Daoy (cell line): ENCODE data around the gene IL18BP. TPM values are rescaled to one million over a fixed set of nuclear protein-coding genes. Genes with fewer than 3 reads are reported as not detected.

Experiments
- DNase-seq: peaks from one replicate; pipeline ENCODE4 v3.0.0-alpha.2; 2015; ENCODE audit warnings: low read depth
- total RNA-seq: library from RNA; depleted of rRNA; stranded (reverse); fragments of >200 nt; shearing (Covaris generic); gene quantifications from 2 replicates; pipeline ENCODE4 v1.2.3, GENCODE V29; 2014

The IL18BP gene
- total RNA-seq, 1 experiment from 2014 or later: 3.4 TPM

DNA sequence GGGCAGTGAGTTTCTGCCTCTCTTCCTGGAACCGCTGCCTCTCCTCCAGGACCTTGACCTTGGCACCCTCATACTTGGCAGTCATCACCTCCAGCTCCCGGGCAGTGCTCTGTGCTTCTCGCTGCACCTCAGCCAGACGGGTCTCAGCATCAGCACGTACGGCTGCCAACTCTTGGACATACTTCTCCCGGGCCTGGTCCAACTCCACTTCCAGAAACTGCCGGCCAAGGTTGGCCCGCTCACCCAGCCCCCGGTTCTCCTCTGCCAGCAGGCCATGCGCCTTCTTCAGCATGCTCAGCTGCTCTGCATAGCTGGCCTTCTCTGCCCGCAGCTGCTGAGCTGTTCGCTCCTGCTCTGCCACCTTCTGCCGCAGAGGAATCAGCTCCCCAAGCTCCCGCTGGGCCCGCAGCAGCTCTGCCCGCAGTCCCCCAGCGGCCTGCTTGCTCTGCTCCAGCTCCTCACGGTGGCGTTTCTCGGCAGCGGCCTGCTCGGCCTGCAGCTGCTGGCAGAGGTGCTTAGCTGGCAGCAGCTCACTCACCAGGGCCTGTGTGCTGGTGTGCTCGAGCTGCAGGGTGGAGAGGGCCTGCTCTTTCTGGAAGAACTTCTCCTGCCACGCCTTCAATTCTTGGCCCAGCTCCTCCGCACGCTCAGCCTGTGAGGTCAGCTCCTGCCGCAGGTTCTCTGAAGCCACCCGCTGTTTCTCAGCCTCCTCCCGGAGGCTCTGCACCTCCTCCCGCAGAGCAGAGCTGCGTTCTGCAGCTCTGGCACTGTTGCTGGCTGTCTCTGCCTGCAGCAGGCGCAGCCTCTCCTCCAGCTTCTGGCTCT is 14.4 kb downstream of the IL18BP start:
- DNase-seq: peak; percentile 37

GRCh38 chr11:72013765-72014711 is 15.3 kb downstream of the IL18BP start:
- no peak for DNase-seq

- DNase-seq: no peak
Measured at GRCh38 chr11:72014761-72015320, 16.1 kb downstream of the IL18BP start.

- DNase-seq: no peak
Measured at GRCh38 chr11:72015511-72016061, 16.9 kb downstream of the IL18BP start.

DNA sequence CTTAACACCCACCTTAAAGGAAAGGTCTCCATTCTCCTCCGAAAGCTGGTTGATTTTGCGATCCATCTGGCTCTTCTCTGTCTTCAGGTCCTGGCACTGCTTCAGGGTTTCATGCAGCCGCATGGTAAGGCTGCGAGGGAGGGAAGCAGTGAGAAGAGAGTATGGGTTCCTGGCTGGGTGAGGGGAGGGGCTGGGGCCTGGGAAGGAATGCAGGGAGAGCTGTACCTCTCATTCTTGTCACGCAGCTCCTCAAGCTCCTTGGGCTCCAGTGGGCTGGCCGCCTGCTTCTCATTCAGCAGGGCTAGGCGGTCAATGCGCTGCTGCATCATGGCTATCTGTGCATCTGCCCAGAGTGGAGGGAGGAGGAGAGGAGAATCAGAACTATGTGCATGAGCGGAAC is 19.5 kb downstream of the IL18BP start:
- DNase-seq: no peak

DNA sequence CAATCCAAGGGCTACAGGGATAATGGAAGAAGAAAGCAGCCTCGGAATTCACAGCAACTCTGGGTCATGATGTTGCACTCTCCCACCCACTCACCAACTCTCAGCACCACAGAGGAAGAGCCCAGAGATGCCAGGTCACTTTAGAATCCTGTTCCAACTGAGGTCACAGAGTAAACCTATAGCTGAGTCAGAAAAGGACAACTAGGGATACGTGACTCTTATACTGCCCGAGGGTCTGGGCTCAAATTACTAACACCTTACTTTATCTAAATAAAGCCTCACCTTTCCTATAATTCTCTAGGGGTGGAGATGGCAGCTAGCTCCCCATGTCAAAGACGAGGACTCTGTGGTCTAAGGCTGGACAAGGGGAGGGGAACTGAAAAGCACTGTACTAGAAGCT is 24.6 kb downstream of the IL18BP start:
- DNase-seq: no peak

- DNase-seq: no peak
Measured at GRCh38 chr11:72024069-72024754, 25.5 kb downstream of the IL18BP start.

DNA sequence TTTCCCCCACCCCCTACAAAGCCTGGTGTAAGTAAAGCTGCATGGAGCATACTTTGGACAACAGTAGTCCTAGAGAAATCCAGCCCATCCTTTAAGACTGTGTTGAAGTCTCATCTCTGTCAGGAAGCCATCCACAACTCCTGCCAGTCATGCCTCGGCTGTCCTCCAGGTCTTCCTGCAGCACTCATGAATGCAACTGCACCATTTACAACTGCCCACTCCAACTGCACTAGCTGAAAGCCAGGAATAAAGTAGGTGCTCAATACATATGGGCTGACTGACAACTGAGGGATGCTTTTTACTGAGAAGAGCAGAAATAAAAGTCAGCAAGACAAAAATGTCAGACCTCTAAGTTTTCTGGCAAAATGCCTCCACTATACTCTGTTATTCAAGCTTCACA is 27.4 kb downstream of the IL18BP start:
- DNase-seq: no peak

- DNase-seq: no peak
Measured at GRCh38 chr11:72030472-72031045, 31.9 kb downstream of the IL18BP start.

DNA sequence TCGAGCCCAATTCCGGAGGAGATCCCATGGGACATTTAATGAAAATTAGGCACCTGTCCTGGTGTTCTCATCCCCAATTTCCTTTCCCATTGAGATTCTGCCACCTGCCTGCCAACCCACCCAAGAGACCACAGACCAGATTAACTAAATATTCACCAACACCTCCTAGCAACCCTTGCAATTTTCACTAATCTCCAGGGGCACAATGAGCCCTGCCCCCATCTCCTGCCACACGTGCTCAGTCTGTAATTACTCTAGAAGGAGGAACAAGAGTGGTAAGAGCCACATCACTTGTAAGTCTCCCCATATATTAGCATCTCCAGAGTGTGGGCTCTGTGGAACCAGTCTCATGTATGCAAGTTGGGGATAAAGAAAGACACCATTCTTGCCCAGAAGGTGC is 38.0 kb downstream of the IL18BP start:
- no peak for DNase-seq

- DNase-seq: no peak
Measured at GRCh38 chr11:72037554-72038311, 39.0 kb downstream of the IL18BP start.

GRCh38 chr11:72038491-72038890 is 39.8 kb downstream of the IL18BP start:
- no peak for DNase-seq

GRCh38 chr11:72039031-72039855 is 40.5 kb downstream of the IL18BP start:
- no peak for DNase-seq

- no peak for DNase-seq
Measured at GRCh38 chr11:72039856-72040401, 41.2 kb downstream of the IL18BP start.

DNA sequence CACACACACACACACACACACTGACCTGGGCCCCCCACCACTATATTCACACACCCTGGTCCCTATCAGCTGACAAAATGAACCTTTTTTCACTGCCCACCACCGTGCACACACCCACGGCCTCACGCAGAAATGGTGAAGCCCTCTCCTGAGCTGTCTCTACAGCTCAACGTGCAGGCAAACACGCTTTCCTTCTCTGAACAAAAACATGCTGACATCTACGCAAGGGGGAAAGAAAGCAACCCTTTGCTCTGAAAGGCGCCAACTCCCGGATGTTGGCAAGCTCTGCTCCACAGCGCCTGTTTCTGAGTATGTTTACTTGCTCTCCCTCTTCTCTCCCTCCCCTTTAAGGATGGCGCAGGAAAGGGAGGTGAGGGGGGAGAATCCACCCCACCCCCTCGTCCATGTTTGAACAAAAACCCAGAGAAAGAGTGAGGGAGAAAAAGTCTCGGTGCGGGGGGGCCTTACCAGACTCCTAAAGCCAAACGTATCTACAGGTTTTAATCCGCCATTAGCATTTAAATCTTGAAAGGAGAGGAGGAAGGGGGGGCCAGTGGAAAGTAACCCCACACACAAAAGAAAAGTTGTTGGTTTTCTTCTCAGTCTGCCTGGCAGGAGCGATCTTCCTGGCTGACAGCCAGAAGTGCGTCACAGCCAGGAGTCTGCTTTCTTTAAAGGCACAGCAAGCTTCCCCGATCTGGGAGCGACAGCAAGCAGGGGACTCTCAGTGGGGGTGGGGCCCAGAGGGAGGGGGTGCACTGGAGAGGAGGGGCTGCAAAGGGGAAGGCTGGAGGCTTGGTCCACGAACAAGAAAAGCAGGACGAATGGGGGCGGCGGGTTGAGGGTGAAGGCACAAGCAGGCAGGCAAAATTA is 42.0 kb downstream of the IL18BP start:
- peak; percentile 87 for DNase-seq

DNA sequence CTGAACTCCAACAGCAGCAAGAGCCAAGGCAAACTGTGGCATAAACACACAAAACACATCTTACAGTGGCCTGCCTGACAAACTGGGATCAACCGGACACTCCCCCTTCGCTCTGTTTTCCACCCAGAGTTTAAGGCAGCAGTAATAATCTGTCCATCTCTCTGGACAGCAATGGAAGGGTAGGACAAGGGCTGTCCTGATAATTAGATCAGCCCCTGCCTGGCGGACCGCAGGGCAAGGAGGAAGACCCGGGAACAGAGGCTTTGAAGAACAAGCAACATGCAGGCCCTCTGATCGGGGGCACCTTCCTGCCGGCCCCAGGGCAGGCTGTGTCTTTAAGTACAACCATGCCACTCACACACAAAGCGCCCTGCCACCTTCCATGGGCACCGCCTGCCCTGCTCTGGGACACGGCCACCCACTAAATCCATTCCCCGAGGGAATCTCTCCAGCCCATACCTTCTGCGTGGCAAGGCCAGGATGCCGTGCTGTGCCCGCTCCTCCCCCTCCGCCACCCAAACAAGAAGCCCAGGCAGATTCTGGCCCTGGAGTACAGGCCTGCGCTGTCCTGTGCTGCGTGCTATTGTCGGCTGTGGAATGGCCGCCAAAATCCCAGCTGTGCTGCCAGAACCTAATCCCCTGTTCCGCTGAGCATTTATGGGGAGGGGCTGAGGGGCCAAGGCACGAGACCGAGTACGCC is 42.8 kb downstream of the IL18BP start:
- DNase-seq: peak; percentile 64

DNA sequence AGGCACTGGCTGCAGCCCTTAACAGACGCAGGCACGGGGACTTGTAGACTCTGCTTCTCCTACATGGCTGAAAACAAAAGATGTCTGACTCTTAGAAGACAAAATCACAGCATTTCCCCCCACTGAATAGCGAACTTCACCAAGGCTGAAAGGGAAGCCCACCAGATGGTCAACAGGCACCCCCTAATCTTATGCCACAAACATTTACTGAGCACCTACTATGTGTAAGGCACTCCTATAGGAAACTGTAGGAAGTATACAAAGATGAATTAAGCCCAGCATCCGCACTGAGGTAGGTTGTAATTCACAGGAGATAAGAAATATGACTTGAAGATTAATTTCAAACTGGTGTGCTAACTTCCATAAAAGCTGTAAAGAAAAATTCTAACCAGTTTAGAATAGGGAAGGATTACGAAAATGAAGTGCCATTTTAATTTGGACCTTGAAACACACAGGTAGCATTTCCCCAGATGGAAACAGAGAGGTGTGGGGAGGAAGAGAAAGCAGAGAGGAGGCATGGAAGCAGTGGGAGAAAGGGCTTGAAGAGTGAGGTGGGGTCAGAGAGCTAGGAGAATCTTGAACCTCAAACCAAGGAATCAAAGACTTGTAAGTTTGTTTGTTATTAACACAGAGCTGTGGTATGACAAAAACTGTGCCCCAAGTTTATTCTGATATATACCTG is 43.5 kb downstream of the IL18BP start:
- DNase-seq: no peak
